ENCODE measurements around the gene C17orf107.

DNA sequence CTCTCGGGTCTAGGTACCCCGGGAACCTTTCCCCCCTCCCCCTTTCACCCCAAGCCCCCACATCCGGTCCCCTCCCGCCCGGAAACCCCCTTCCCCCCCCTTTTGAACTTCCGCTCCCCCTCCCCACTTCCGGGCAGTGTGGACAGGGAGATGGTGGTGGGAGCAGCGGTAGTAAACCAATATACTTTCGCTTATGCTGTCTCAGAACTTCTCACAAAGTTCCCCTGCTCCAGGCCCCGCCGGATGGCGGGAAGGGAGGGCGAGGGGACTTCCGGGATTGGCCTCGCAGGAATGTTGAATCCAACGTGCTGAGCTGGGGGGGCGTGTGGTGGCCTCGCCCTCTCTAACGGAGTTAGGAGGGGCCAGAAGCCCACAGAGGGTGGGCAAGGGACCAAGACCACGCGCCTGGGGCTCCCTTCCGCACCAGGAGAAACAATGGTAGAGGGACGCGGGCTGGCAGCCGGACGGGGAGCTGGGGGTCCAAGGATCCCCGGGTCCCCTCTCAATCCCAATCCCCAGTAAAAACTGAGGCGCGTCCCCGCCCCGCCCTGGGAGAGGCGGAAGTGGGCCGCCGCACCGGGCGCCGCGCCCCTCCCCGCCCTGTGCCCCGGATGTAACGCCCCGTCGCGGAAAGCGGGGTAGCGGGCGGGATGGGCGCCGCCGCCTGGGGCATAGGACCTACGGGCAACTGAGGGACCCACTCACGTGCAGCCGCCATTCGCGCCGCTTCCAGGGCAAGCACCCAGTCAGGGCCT, 48.3 kb downstream of the C17orf107 start:
- TF ChIP-seq, protein P1, sequence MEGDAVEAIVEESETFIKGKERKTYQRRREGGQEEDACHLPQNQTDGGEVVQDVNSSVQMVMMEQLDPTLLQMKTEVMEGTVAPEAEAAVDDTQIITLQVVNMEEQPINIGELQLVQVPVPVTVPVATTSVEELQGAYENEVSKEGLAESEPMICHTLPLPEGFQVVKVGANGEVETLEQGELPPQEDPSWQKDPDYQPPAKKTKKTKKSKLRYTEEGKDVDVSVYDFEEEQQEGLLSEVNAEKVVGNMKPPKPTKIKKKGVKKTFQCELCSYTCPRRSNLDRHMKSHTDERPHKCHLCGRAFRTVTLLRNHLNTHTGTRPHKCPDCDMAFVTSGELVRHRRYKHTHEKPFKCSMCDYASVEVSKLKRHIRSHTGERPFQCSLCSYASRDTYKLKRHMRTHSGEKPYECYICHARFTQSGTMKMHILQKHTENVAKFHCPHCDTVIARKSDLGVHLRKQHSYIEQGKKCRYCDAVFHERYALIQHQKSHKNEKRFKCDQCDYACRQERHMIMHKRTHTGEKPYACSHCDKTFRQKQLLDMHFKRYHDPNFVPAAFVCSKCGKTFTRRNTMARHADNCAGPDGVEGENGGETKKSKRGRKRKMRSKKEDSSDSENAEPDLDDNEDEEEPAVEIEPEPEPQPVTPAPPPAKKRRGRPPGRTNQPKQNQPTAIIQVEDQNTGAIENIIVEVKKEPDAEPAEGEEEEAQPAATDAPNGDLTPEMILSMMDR (IDR thresholded peaks at IDR 0.05; ENCODE audit: poor library complexity): no peak
- no peak for TF ChIP-seq EZH2 (IDR thresholded peaks at IDR 0.05; ENCODE audit: borderline replicate concordance)

Data from hepatocyte (in vitro differentiated cells).